Loucy (cell line): ENCODE measurements around the gene RAB44.

Experiments used
- CTCF ChIP-seq: fragments of 200-600 bp; sonication (generic); conservative IDR thresholded peaks from 2 replicates; pipeline ENCODE4 v1.5.1; 2014; ENCODE audit warnings: mild to moderate bottlenecking, antibody characterized with exemption, low read length
- EZH2phosphoT487 ChIP-seq: fragments of 200-600 bp; IDR thresholded peaks from 2 replicates; pipeline ENCODE4 v1.6.1; 2018; ENCODE audit warnings: antibody characterized with exemption, mild to moderate bottlenecking, moderate library complexity, borderline replicate concordance

GRCh38 chr6:36757206-36757605, 59.6 kb downstream of the RAB44 start:
- TF ChIP-seq CTCF (no peak), EZH2phosphoT487 (no peak)
